Measurements from ENCODE around the gene IL9R. TPM values are rescaled to one million over a fixed set of nuclear protein-coding genes. Genes with fewer than 3 reads are reported as not detected.

Gene IL9R
- total RNA-seq, 4 donors from 2014 or later, result 0.57 to 1.4 TPM; not detected in 2

DNA sequence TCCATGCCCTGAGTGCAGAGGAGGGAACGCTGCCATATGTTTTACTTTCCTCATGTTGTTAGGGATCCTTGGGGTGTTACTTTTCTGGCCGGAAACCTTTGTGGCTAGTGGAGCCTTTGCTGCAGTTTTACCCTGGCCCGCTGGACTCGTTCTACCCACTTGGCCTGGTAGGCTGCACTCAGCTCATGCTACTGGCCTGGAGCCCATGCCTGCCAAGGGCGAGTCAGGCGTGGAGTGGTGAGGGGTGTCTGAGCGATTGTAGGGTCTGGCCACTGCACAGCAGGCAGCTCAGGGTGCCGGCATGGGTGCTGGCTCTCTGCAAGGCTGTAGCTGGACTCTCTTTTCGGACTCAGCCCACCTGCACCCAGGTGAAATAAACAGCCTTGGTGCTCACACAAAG is 41.4 kb upstream of the IL9R start:
- Histone ChIP-seq H3K4me1 (no peaks in the 10 kb centered on the region), H3K4me3 (no peak overlapping the region), H3K27ac (no peak overlapping the region), H3K9me3 (no peaks in the 10 kb centered on the region), H3K27me3 (no peaks in the 10 kb centered on the region), H3K36me3 (no peaks in the 10 kb centered on the region)
- intact Hi-C loops (cut with DNase I), result no loop called here
- TF ChIP-seq POLR2A (IDR thresholded peaks at IDR 0.05), result no peak
- TF ChIP-seq, protein P1, sequence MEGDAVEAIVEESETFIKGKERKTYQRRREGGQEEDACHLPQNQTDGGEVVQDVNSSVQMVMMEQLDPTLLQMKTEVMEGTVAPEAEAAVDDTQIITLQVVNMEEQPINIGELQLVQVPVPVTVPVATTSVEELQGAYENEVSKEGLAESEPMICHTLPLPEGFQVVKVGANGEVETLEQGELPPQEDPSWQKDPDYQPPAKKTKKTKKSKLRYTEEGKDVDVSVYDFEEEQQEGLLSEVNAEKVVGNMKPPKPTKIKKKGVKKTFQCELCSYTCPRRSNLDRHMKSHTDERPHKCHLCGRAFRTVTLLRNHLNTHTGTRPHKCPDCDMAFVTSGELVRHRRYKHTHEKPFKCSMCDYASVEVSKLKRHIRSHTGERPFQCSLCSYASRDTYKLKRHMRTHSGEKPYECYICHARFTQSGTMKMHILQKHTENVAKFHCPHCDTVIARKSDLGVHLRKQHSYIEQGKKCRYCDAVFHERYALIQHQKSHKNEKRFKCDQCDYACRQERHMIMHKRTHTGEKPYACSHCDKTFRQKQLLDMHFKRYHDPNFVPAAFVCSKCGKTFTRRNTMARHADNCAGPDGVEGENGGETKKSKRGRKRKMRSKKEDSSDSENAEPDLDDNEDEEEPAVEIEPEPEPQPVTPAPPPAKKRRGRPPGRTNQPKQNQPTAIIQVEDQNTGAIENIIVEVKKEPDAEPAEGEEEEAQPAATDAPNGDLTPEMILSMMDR (IDR thresholded peaks at IDR 0.05), result no peak
- 79 to 80% methylated on average over 2 to 6 of the region's 9 CpGs for WGBS, 2 donors
- no peak for DNase-seq

GRCh38 chrX:155956649-155957048 is 40.8 kb upstream of the IL9R start:
- H3K4me3 ChIP-seq, result no peak overlapping the region
- no peaks in the 10 kb centered on the region for H3K9me3 ChIP-seq
- no peak for DNase-seq
- intact Hi-C loops (cut with DNase I), result no loop called here
- WGBS, 2 donors, result 30 to 48% methylated on average over 3 of the region's 3 CpGs
- TF ChIP-seq, protein P1 (IDR thresholded peaks at IDR 0.05), result no peak
- TF ChIP-seq POLR2A (IDR thresholded peaks at IDR 0.05), result no peak
- no peaks in the 10 kb centered on the region for H3K4me1 ChIP-seq
- H3K36me3 ChIP-seq, result no peaks in the 10 kb centered on the region
- H3K27me3 ChIP-seq, result no peaks in the 10 kb centered on the region
- no peak overlapping the region for H3K27ac ChIP-seq

DNA sequence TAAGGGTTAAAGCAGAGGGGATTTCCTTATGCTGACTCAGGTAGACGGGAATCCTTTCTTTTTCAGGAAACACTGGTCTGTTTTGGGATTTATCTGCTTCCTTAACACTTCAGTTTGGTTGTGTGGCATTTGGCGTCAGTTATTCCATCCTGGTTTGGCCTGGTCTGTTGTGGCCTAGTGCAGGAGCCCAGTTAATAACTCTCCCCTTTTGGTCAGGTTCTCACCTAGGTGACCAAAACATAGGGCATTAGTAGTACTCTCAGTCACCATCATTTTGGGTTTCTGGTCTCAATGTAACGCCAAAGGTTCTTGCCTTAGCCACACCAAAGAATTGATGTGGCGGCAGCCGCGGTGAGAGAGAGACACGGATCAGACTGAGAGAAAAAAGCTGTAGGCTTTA is 39.7 kb upstream of the IL9R start:
- TF ChIP-seq, protein P1 (IDR thresholded peaks at IDR 0.05), result no peak
- no peak for TF ChIP-seq POLR2A (IDR thresholded peaks at IDR 0.05)
- H3K4me3 ChIP-seq, result no peak overlapping the region
- 56 to 60% methylated on average over 3 to 5 of the region's 7 CpGs for WGBS, 2 donors
- no peak overlapping the region for H3K27ac ChIP-seq
- no peaks in the 10 kb centered on the region for H3K4me1 ChIP-seq
- H3K27me3 ChIP-seq, result no peaks in the 10 kb centered on the region
- no peak for DNase-seq
- intact Hi-C loops (cut with DNase I), result no loop called here
- H3K36me3 ChIP-seq, result no peaks in the 10 kb centered on the region
- no peaks in the 10 kb centered on the region for H3K9me3 ChIP-seq

GRCh38 chrX:155959018-155959587 is 38.4 kb upstream of the IL9R start:
- no peaks in the 10 kb centered on the region for H3K4me1 ChIP-seq
- TF ChIP-seq, protein P1 (IDR thresholded peaks at IDR 0.05), result no peak
- TF ChIP-seq POLR2A (IDR thresholded peaks at IDR 0.05), result no peak
- H3K27me3 ChIP-seq, result no peaks in the 10 kb centered on the region
- WGBS, 2 donors, result 66 to 71% methylated on average over 5 of the region's 5 CpGs
- H3K9me3 ChIP-seq, result peaks cover 0 to 5% (median 0%) of the 10 kb centered on the region in 3 donors
- no peak overlapping the region for H3K27ac ChIP-seq
- no peak for DNase-seq
- no peaks in the 10 kb centered on the region for H3K36me3 ChIP-seq
- no peak overlapping the region for H3K4me3 ChIP-seq
- intact Hi-C loops (cut with DNase I), result no loop called here

DNA sequence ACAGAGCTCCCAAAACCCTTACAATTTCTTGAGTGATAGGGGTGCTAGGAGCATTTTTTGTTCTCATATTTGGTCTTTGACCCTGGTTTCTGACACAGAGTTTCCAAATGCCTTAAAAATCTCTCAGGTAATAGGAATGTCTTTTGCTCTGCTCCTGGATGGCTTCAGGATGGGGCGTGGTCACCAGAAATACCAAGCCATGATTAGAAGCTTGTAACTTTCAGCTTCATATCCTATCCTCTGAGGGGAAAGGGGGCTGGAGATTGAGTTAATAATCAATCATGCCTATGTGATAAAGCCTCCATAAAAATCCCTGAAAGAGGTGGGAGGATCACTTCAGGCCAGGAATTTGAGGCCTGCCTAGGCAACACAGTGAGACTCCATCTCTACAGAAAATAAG is 34.6 kb upstream of the IL9R start:
- Histone ChIP-seq H3K27me3 (no peaks in the 10 kb centered on the region), H3K4me1 (no peaks in the 10 kb centered on the region), H3K27ac (no peak overlapping the region), H3K9me3 (peaks cover 0 to 6% (median 0%) of the 10 kb centered on the region in 3 donors), H3K4me3 (no peak overlapping the region), H3K36me3 (no peaks in the 10 kb centered on the region)
- WGBS, 2 donors, result 38 to 43% methylated on average over 1 of the region's 1 CpG
- intact Hi-C loops (cut with DNase I), result no loop called here
- TF ChIP-seq POLR2A (IDR thresholded peaks at IDR 0.05), result no peak
- TF ChIP-seq, protein P1 (IDR thresholded peaks at IDR 0.05), result no peak
- no peak for DNase-seq
